Hepatocyte (in vitro differentiated cells): ENCODE data around the gene STARD8. TPM values are rescaled to one million over a fixed set of nuclear protein-coding genes. Genes with fewer than 3 reads are reported as not detected.

Experiments used
- DNase-seq: peaks from one replicate; pipeline ENCODE4 v3.0.0-alpha.2; 2016; ENCODE audit warnings: low spot score
- H2AFZ ChIP-seq: fragments of 200-600 bp; sonication (generic); 2 replicates; pipeline ENCODE4 v1.6.0; 2016; ENCODE audit warnings: antibody characterized with exemption, mild to moderate bottlenecking
- H3K27ac ChIP-seq: fragments of 200-600 bp; sonication (generic); 2 replicates; pipeline ENCODE4 v1.5.1; 2016; ENCODE audit warnings: mild to moderate bottlenecking
- H3K27me3 ChIP-seq: fragments of 200-600 bp; sonication (generic); 2 replicates; pipeline ENCODE4 v1.6.1; 2016
- H3K36me3 ChIP-seq: fragments of 200-600 bp; sonication (generic); replicated peaks from 2 replicates; pipeline ENCODE4 v1.5.1; 2016; ENCODE audit warnings: low read depth; ENCODE audit not compliant: insufficient read depth
- H3K4me1 ChIP-seq: fragments of 200-600 bp; sonication (generic); 2 replicates; pipeline ENCODE4 v1.5.1; 2016; ENCODE audit warnings: mild to moderate bottlenecking, moderate library complexity; ENCODE audit not compliant: insufficient read depth
- H3K4me2 ChIP-seq: fragments of 200-600 bp; sonication (generic); 2 replicates; pipeline ENCODE4 v1.6.0; 2016
- H3K4me3 ChIP-seq: fragments of 200-600 bp; sonication (generic); 2 replicates; pipeline ENCODE4 v1.5.1; 2016; ENCODE audit warnings: mild to moderate bottlenecking
- H3K79me2 ChIP-seq: fragments of 200-600 bp; sonication (generic); 2 replicates; pipeline ENCODE4 v1.6.0; 2017; ENCODE audit warnings: mild to moderate bottlenecking
- H3K9me2 ChIP-seq: fragments of 200-600 bp; sonication (generic); replicated peaks from 2 replicates; pipeline ENCODE4 v1.6.0; 2017; ENCODE audit warnings: mild to moderate bottlenecking; ENCODE audit not compliant: insufficient read depth
- H3K9me3 ChIP-seq: fragments of 200-600 bp; sonication (generic); 2 replicates; pipeline ENCODE4 v1.5.1; 2016; ENCODE audit warnings: low read depth, mild to moderate bottlenecking
- H4K20me1 ChIP-seq: fragments of 200-600 bp; sonication (generic); 2 replicates; pipeline ENCODE4 v1.6.0; 2016; ENCODE audit warnings: mild to moderate bottlenecking; ENCODE audit not compliant: insufficient read depth, poor library complexity, severe bottlenecking
- CTCF ChIP-seq: fragments of 200-600 bp; sonication (generic); IDR thresholded peaks from 2 replicates; pipeline ENCODE4 v1.5.1; 2016; ENCODE audit warnings: antibody characterized with exemption, mild to moderate bottlenecking; ENCODE audit not compliant: poor library complexity
- EZH2 ChIP-seq: fragments of 200-600 bp; sonication (generic); IDR thresholded peaks from 2 replicates; pipeline ENCODE4 v1.6.1; 2016; ENCODE audit warnings: antibody characterized with exemption, mild to moderate bottlenecking, borderline replicate concordance
- EZH2phosphoT487 ChIP-seq: fragments of 200-600 bp; sonication (generic); IDR thresholded peaks from one replicate; pipeline ENCODE4 v1.6.1; 2018; ENCODE audit warnings: antibody characterized with exemption, mild to moderate bottlenecking, low read depth, moderate library complexity; ENCODE audit not compliant: unreplicated experiment, severe bottlenecking
- WGBS: methylation state at CpG from one replicate; pipeline ENCODE4 v1.1.6; 2016; ENCODE audit warnings: low lambda C conversion rate; ENCODE audit errors: missing lambda C conversion rate; 5-methylcytosine and 5-hydroxymethylcytosine counted together
- polyA plus RNA-seq: library from polyadenylated mRNA; unstranded; fragments of >200 nt; fragmentation: Nextera tagmentation; extraction: Ambion mirVana; gene quantifications from 2 replicates; pipeline ENCODE4 v1.2.1, GENCODE V29; 2016
- total RNA-seq: library from RNA; depleted of rRNA; stranded (reverse); fragments of >200 nt; gene quantifications from 2 replicates; pipeline ENCODE4 v1.2.3, GENCODE V29; 2014

The STARD8 gene
- total and polyA plus RNA-seq, 2 experiments from 2014 or later, result 1.1 to 3.3 TPM

- Histone ChIP-seq H3K27me3 (no peaks in the 10 kb centered on the region), H3K4me3 (no peak overlapping the region), H3K9me2 (no peaks in the 10 kb centered on the region), H3K4me1 (no peaks in the 10 kb centered on the region), H4K20me1 (no peaks in the 10 kb centered on the region), H3K36me3 (no peaks in the 10 kb centered on the region), H3K27ac (no peak overlapping the region), H3K4me2 (no peak overlapping the region), H3K79me2 (no peaks in the 10 kb centered on the region), H3K9me3 (no peaks in the 10 kb centered on the region), H2AFZ (no peak overlapping the region)
- TF ChIP-seq EZH2phosphoT487 (no peak), CTCF (no peak), EZH2 (no peak)
- DNase-seq, result no peak
- 85% methylated on average over 11 of the region's 11 CpGs for WGBS
Measured at GRCh38 chrX:68719904-68720614, 72.6 kb downstream of the STARD8 start.

DNA sequence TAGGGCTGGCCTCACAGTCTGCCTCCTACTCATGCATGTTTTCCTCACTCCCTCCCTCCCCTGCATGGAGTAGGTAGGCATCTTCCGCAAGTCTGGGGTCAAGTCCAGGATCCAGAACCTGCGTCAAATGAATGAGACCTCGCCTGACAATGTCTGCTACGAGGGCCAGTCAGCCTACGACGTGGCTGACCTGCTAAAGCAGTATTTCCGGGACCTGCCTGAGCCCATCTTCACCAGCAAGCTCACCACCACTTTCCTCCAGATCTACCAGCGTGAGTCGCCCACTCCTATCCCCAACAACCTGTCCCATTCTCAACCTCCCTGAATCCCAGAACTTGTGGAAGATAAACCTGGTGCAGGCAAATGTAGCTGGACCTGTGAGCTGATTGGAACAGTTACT lies 73.4 kb downstream of the STARD8 start:
- H3K4me2 ChIP-seq, result no peak overlapping the region
- H3K9me2 ChIP-seq, result no peaks in the 10 kb centered on the region
- H3K27ac ChIP-seq, result no peak overlapping the region
- no peaks in the 10 kb centered on the region for H3K9me3 ChIP-seq
- H4K20me1 ChIP-seq, result no peaks in the 10 kb centered on the region
- no peaks in the 10 kb centered on the region for H3K36me3 ChIP-seq
- H3K27me3 ChIP-seq, result no peaks in the 10 kb centered on the region
- WGBS, result 75% methylated on average over 9 of the region's 9 CpGs
- H3K79me2 ChIP-seq, result no peaks in the 10 kb centered on the region
- no peak for TF ChIP-seq CTCF
- TF ChIP-seq EZH2, result no peak
- TF ChIP-seq EZH2phosphoT487, result no peak
- H3K4me3 ChIP-seq, result no peak overlapping the region
- no peak overlapping the region for H2AFZ ChIP-seq
- no peaks in the 10 kb centered on the region for H3K4me1 ChIP-seq
- DNase-seq, result no peak

GRCh38 chrX:68721546-68721945 lies 74.1 kb downstream of the STARD8 start:
- DNase-seq, result no peak
- TF ChIP-seq EZH2phosphoT487 (no peak), CTCF (no peak), EZH2 (no peak)

More at GRCh38 chrX:68721546-68721945, 74.1 kb downstream of the STARD8 start:
- Histone ChIP-seq H3K4me3 (no peak overlapping the region), H3K4me2 (no peak overlapping the region), H3K4me1 (no peaks in the 10 kb centered on the region), H3K27ac (no peak overlapping the region), H2AFZ (no peak overlapping the region), H4K20me1 (no peaks in the 10 kb centered on the region), H3K36me3 (no peaks in the 10 kb centered on the region), H3K9me2 (no peaks in the 10 kb centered on the region), H3K9me3 (no peaks in the 10 kb centered on the region), H3K27me3 (no peaks in the 10 kb centered on the region), H3K79me2 (no peaks in the 10 kb centered on the region)
- WGBS, result 83% methylated on average over 7 of the region's 7 CpGs
